ENCODE data around the gene PRDM11. TPM values are rescaled to one million over a fixed set of nuclear protein-coding genes. Genes with fewer than 3 reads are reported as not detected.

Gene PRDM11
- 12.6 and 15.4 TPM in 2 replicates for total RNA-seq (2021)
- Bru-seq, nascent RNA, result percentile 58 among the genes with signal in this experiment
- percentile 54 among the genes with signal in this experiment for BruChase-seq, experiment 1, labeled RNA remaining after a 2-hour chase
- BruChase-seq, experiment 2, labeled RNA remaining after a 6-hour chase, result percentile 52 among the genes with signal in this experiment
- long read RNA-seq, partial matches to known transcripts, result 1 of 16 reads
- long read RNA-seq, other reads (novel, unspliced or antisense), result 15 of 16 reads

GRCh38 chr11:45146072-45147016 is at the start of gene PRDM11:
TSS of gene PRDM11 (plus strand) at chr11:45146639. CDS start at chr11:45181767, 35,128 bp downstream.
- peaks cover 10% of the 10 kb centered on the region for H3K4me1 ChIP-seq (ENCODE audit: insufficient read depth, low read length, poor library complexity, severe bottlenecking)
- H3K27me3 ChIP-seq (replicated peaks; ENCODE audit: insufficient read depth, low read depth, low read length, poor library complexity), result peaks cover 12% of the 10 kb centered on the region
- POLR2A ChIA-PET (ENCODE audit: low non-redundant PET), result no interaction called here
- H3K27ac ChIP-seq (ENCODE audit: low read depth, low read length, poor library complexity, severe bottlenecking), result peak within 1 kb of the TSS; percentile 78
- H3K36me3 ChIP-seq (ENCODE audit: insufficient read depth, low read length, poor library complexity, severe bottlenecking), result no peaks in the 10 kb centered on the region
- peak within 1 kb of the TSS; percentile 68 for H3K4me3 ChIP-seq (ENCODE audit: low read depth, low read length, poor library complexity, severe bottlenecking)
- DNase-seq (ENCODE audit: low spot score), result peak; percentile 80
- intact Hi-C loops (cut with micrococcal nuclease; ENCODE audit: unreplicated experiment), result no loop called here
- TF ChIP-seq CTCF (conservative IDR thresholded peaks at IDR 0.05; ENCODE audit: low read depth, low read length), result no peak
- TSS peak; percentile 95 for BruUV-seq (replicated peaks)
- H3K9me3 ChIP-seq (ENCODE audit: low read depth, low read length, poor library complexity, severe bottlenecking), result no peaks in the 10 kb centered on the region
- CTCF ChIA-PET, result no interaction called here

- TF ChIP-seq EZH2 (IDR thresholded peaks at IDR 0.05; ENCODE audit: borderline replicate concordance, low read depth, low read length, poor library complexity, severe bottlenecking) (no peak), CTCF (conservative IDR thresholded peaks at IDR 0.05; ENCODE audit: low read depth, low read length) (no peak)
- Histone ChIP-seq H3K4me3 (ENCODE audit: low read depth, low read length, poor library complexity, severe bottlenecking) (no peak overlapping the region), H3K36me3 (ENCODE audit: insufficient read depth, low read length, poor library complexity, severe bottlenecking) (no peaks in the 10 kb centered on the region), H3K9me3 (ENCODE audit: low read depth, low read length, poor library complexity, severe bottlenecking) (no peaks in the 10 kb centered on the region), H3K4me1 (ENCODE audit: insufficient read depth, low read length, poor library complexity, severe bottlenecking) (no peaks in the 10 kb centered on the region), H3K27me3 (replicated peaks; ENCODE audit: insufficient read depth, low read depth, low read length, poor library complexity) (peaks cover 60% of the 10 kb centered on the region), H3K27ac (ENCODE audit: low read depth, low read length, poor library complexity, severe bottlenecking) (no peak overlapping the region)
- peak; percentile 89 for DNase-seq (ENCODE audit: low spot score)
- ChIA-PET CTCF (interaction anchor here (0.6 to 1.2 kb wide), 3 partner anchors 9 to 162 kb away, joined by 3 to 6 read pairs (median 5); no protein-coding TSS in a partner anchor), POLR2A (ENCODE audit: low non-redundant PET) (no interaction called here)
- no TSS peak for BruUV-seq (replicated peaks)
- intact Hi-C loops (cut with micrococcal nuclease; ENCODE audit: unreplicated experiment), result no loop called here
Measured at GRCh38 chr11:45097721-45098493, 48.5 kb upstream of the PRDM11 start.

GRCh38 chr11:45098929-45099328 is 47.5 kb upstream of the PRDM11 start:
- Histone ChIP-seq H3K4me3 (ENCODE audit: low read depth, low read length, poor library complexity, severe bottlenecking) (no peak overlapping the region), H3K4me1 (ENCODE audit: insufficient read depth, low read length, poor library complexity, severe bottlenecking) (no peaks in the 10 kb centered on the region), H3K27me3 (replicated peaks; ENCODE audit: insufficient read depth, low read depth, low read length, poor library complexity) (peaks cover 51% of the 10 kb centered on the region), H3K36me3 (ENCODE audit: insufficient read depth, low read length, poor library complexity, severe bottlenecking) (no peaks in the 10 kb centered on the region), H3K9me3 (ENCODE audit: low read depth, low read length, poor library complexity, severe bottlenecking) (no peaks in the 10 kb centered on the region), H3K27ac (ENCODE audit: low read depth, low read length, poor library complexity, severe bottlenecking) (no peak overlapping the region)
- DNase-seq (ENCODE audit: low spot score), result no peak
- TF ChIP-seq CTCF (conservative IDR thresholded peaks at IDR 0.05; ENCODE audit: low read depth, low read length) (no peak), EZH2 (IDR thresholded peaks at IDR 0.05; ENCODE audit: borderline replicate concordance, low read depth, low read length, poor library complexity, severe bottlenecking) (no peak)
- ChIA-PET POLR2A (ENCODE audit: low non-redundant PET) (no interaction called here), CTCF (interaction anchor here (0.6 kb wide), 1 partner anchor 15 kb away, joined by 3 read pairs; no protein-coding TSS in a partner anchor)
- BruUV-seq (replicated peaks), result no TSS peak
- intact Hi-C loops (cut with micrococcal nuclease; ENCODE audit: unreplicated experiment), result no loop called here

All from A673 (cell line).